Fibroblast of pulmonary artery (primary cell): ENCODE data around the gene LRAT.
"Not testable (repeated sequence)": the region's sequence is repeated elsewhere in the genome, so short reads cannot be mapped to it uniquely, and the experiment has no call there.

ENCODE experiments used
- DNase-seq: peaks from one replicate; pipeline ENCODE4 v3.0.0-alpha.2; 2010; ENCODE audit warnings: low read depth
- H3K4me3 ChIP-seq: replicated peaks from 2 replicates; pipeline ENCODE4 v1.5.1; 2011; ENCODE audit warnings: low read depth, mild to moderate bottlenecking, control low read depth, low read length, moderate library complexity
- CTCF ChIP-seq: IDR thresholded peaks from 2 replicates; pipeline ENCODE4 v1.5.1; 2011; ENCODE audit warnings: mild to moderate bottlenecking, control low read depth, low read length, inconsistent platforms; ENCODE audit errors: missing control alignments

LRAT gene

GRCh38 chr4:154720618-154721267, 23.1 kb upstream of the LRAT start:
- H3K4me3 ChIP-seq: no peak overlapping the region
- no peak for TF ChIP-seq CTCF
- DNase-seq: no peak

- no peak for DNase-seq
- TF ChIP-seq CTCF: no peak
- no peak overlapping the region for H3K4me3 ChIP-seq
These were observed 21.5 kb upstream of the LRAT start for GRCh38 chr4:154722262-154722661.

GRCh38 chr4:154723601-154724000, 20.2 kb upstream of the LRAT start:
- DNase-seq, H3K4me3 ChIP-seq: not testable (repeated sequence)

GRCh38 chr4:154727540-154727939, 16.3 kb upstream of the LRAT start:
- DNase-seq: no peak
- TF ChIP-seq CTCF: no peak
- H3K4me3 ChIP-seq: no peak overlapping the region

GRCh38 chr4:154731756-154732155, 12.0 kb upstream of the LRAT start:
- no peak overlapping the region for H3K4me3 ChIP-seq
- no peak for DNase-seq
- no peak for TF ChIP-seq CTCF

GRCh38 chr4:154732669-154733068, 11.1 kb upstream of the LRAT start:
- no peak for DNase-seq
- H3K4me3 ChIP-seq: no peak overlapping the region
- TF ChIP-seq CTCF: no peak

GRCh38 chr4:154736770-154737169, 7.0 kb upstream of the LRAT start:
- TF ChIP-seq CTCF: no peak
- H3K4me3 ChIP-seq: no peak overlapping the region
- no peak for DNase-seq
